ENCODE measurements around the gene ESR1.
A peak's percentile ranks its signal among the peaks of the same experiment; 100 is the strongest.
"Not testable (repeated sequence)": the region's sequence is repeated elsewhere in the genome, so short reads cannot be mapped to it uniquely, and the experiment has no call there.

ESR1 gene

DNA sequence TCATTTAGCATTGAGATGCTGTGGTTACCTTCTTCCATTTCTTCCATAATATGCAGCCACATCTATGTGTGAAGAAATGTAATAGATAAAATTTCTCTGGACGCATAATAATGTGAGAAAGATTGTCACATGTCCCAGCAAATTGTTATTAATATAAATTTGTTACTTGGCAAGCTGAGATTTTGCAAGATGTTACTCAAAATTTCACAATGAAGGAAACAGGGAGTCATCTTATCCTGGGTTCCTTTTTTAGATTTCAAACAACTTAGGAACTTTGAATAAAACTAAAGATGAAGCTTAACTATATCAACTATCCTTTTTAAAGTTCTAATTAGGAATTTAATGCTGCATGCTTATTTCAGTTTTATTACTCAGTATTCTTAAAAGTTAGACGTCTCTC lies 3.6 kb downstream of the ESR1 start:
- FAIRE-seq, result no peak
- no peak for DNase-seq (ENCODE audit: insufficient read length, low spot score)

DNA sequence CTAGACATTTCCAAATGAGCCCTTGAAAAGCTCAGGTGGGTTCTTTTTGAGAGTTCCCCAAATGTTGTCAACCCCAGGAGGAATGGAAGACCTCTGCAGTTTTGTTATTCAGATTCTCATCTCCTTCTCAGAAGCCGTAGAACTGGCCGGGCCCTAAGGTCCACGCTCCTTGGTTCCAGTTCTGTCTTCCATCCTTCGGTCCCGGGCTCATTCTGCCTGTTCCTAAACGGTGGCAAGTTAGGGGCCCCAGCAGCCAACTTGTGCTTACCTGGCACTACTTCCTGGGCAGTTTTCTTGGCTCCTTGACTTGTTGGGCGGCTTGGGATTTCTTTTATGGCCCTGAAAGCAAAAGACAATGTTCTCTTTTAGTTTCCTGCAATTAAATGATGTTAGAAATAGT lies 6.4 kb downstream of the ESR1 start:
- no peak for FAIRE-seq
- DNase-seq (ENCODE audit: insufficient read length, low spot score), result no peak

DNA sequence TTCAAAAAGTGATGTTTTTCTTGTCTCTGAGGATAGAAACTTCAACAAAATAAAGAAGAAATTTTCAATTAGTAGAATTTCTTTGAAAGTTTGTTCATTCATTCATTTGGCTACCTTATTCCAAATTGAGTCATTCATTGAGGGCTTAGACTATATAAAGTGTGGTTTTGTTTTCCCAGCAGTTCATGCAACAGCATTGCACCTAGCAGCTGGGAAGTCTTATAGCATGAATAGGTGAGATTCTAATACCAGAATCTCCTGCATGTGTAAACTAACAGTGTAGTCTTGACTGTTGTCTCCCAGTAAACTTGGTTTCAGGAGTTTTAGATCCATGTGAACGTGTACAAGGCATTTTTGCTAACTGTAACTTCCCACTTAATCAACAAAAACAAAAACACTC lies 7.1 kb downstream of the ESR1 start:
- DNase-seq (ENCODE audit: insufficient read length, low spot score) (no peak), FAIRE-seq (no peak)

DNA sequence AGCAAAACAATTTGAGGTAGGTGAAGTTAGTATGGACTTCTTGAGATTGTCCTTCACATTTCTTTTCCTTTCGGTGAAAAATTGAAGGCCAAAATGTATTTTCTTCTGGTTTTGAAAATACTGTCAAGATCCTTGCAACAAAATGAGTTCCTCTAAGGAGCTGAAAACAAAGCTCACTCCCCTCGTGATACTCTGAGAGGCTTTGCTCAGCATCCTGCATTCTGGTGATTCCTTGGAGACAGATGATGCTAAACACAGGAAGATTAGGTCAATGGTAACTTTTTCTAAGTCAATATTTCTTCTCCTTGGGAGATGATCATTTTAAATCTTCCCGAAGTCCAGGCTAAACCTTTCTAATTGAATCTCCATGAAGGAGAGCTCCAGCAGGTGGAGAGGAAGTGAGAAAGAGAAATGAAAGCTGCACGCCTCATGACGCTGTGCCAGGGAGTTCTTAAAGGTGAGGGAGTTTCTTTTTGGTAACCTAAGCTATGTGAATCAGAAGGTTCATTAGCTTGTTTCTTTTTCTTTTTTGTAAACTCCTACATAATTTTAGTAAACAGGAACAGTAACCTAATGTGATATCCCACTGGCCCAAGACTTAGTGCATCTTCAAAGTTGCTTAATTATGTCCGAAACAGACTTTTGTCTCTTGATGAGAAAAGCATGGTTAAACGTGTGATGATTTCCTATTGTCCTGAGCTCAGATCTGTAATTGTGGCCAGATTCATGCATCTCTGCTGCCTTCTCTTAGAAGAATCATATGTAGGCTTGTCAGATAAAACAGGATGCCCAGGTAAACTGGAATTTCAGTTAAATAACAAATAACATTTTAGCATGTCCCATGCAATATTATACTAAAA lies 15.0 kb downstream of the ESR1 start:
- FAIRE-seq (no peak), DNase-seq (ENCODE audit: insufficient read length, low spot score) (no peak)

DNA sequence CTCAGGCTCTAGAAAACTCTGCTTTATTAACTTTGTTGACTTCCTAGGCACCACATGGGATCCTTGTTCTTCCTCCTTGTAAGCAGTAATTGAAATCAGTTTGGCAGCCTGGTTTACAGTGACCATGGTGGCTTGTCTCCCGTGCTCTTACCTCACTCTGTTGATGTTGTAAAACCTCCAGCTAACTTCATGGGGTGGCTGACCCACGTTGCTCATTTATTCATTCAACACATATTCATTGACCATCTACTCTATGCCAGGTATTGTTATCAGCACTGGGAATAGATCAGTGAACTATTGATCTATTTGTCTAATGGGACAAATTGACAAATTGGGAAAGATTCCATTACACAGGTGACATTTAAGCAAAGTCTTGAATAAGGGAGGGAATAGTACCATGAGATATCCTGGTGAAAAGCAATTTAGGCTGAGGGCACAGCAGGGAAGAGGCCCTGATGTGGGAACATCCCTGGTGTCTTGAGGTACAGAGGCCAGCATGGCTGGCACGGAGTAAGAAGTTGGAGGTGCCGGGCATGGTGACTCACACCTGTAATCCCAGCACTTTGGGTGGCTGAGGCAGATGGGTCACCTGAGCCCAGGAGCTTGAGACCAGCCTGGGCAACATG lies 19.1 kb downstream of the ESR1 start:
- FAIRE-seq, result no peak
- no peak for DNase-seq (ENCODE audit: insufficient read length, low spot score)

DNA sequence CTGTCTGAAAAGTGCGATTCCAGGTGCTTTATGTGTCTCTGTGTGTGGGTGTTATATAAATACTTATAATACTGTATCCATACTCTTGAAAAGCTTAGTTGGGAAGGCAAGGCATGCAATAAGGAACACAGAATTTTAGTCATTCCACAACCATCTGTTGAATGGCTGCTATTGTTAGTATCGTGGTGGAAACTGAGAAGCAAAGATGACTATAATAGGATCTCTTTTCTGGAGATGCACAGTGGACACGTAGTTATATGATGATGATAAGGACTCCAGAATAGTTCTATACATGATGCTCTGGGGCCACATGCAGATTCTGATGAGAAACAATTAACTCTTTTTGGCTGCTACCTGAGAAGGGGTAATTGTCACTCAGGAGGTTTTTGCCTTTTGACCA lies 25.2 kb downstream of the ESR1 start:
- no peak for DNase-seq (ENCODE audit: insufficient read length, low spot score)
- FAIRE-seq, result no peak

DNA sequence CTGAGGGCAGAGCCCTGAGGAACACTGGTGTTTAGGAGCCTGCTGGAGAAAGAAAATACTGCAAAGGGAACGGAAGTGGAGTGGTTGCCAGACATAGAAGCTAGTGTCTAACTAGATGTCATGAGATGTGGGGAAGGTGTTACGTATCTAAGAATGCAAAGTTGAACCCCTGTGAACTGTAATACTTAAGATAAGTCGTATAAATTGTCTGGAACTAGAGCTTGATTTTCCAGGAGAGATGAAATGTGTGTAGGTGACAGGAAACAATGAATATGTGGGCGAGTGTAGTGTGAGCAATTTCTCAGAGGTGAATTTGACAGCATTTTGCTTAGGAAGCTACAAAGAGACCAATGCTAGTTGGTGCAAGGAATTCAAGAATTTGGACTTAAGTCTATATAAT lies 27.9 kb downstream of the ESR1 start:
- FAIRE-seq (no peak), DNase-seq (ENCODE audit: insufficient read length, low spot score) (no peak)

DNA sequence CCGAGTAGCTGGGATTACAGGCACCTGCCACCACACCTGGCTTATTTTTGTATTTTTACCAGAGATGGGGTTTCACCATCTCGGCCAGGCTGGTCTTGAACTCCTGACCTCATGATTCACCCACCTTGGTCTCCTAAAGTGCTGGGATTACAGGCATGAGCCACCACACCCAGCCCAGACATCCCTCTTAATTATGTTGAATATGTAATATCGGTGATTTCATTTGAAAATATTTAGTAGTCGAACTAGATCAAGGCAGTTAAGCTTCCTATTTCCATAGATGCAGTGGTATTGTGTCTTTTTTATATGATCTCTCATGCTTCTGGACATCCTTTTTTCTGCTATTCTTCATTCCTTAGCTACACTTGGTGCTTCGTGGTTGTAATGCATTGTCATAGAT lies 29.7 kb downstream of the ESR1 start:
- DNase-seq (ENCODE audit: insufficient read length, low spot score), result no peak
- FAIRE-seq, result no peak

DNA sequence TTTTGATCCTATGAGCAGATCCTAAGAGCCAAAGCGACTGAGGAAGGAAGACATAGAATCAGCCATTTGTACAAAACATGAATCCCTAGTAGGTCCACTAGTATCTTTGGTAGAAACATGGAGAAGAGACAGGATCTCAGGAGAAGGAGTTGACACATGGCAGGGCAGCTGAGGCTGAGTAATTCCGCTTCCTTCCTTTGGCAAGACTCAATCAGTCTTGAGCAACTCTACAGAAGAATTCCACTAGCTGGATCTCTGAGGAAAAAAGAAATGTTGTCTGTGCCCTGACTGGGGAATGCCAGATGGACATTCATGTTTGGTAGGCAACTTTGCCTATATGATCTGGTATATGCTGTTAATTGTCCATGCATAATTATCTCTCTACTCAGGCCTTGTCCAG lies 35.3 kb downstream of the ESR1 start:
- no peak for DNase-seq (ENCODE audit: insufficient read length, low spot score)

DNA sequence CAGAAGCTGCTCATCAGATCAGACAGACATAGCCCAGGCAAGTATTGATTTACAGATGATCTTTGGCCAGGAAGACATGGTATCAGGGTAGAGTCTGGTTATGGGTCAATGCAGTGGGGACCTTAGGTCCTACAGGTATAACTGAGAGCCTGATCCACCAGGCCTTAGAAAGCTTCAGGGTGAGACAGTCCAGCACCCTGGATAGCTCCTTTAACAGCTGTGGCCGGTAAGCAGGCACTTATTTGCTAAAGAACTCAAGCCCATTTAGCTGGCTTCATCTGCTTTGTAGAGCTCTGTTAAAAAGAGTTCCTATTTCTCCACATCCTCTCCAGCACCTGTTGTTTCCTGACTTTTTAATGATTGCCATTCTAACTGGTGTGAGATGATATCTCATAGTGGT lies 39.6 kb downstream of the ESR1 start:
- FAIRE-seq, result no peak
- DNase-seq (ENCODE audit: insufficient read length, low spot score), result peak; percentile 12

More for the DNA sequence above, 35.3 kb downstream of the ESR1 start:
- FAIRE-seq, result no peak

DNA sequence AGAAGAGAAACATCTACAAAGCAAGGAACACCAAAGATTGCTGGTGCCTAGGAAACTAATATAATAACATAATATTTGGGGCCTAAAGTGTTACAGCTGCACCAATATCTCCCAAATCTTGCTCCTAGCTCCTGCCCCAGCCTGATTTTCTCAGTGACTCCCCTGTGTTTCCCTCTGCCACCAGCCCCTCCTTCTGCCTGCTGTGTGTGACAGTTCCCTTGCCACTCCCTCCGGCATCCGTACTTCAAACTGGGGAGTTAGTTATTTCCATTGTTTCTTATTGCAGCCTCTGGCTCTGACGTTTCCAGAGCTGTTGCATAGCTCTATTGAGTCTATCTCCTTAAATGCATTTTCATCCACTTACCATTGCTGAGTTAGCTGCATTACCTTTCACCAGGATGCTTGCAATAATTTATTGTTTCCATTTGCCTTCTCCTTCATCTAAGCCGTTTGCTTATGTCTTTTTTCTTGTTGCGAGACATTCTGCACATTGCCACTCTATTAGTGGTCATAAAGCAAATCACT lies 43.1 kb downstream of the ESR1 start:
- DNase-seq (ENCODE audit: insufficient read length, low spot score) (no peak), FAIRE-seq (no peak)

DNA sequence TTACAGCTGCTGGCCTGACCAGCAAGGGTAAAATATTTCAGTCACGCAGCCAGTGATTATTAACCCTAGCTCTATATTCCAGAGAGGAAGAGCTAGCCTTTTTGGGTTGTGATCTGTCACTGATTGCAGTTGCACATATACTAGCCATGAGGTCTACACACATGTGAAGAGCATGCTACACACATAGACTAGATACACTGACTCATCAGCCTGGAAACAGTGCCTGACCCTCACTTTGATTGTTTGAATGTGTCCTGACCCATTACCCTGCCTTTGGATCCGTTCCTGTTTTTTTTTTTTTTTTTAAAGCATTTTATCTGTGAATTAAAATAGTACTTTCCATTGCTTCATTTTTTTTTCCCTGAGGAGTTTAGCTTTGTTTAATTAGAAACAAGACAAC lies 50.8 kb downstream of the ESR1 start:
- FAIRE-seq (no peak), DNase-seq (ENCODE audit: insufficient read length, low spot score) (no peak)

DNA sequence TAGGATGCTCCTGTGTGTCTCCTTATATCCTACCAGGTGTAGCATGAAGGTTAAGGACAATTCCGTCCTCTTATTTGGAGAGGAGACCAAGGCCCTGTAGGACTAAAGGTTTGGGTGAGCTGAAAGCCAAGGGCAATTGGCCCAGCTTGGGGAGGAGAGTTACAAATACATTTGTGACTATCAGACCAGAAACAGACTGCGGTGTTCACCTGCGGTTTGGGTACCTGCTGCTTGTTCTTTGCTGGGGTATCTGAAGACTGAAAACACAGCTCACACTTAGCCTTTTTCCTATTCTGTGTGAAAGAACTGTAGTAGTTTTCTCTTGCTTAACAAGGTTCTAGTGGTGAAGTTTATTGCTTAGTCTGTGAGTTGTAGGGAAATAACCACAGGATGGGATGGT lies 55.0 kb downstream of the ESR1 start:
- DNase-seq (ENCODE audit: insufficient read length, low spot score) (no peak), FAIRE-seq (no peak)

DNA sequence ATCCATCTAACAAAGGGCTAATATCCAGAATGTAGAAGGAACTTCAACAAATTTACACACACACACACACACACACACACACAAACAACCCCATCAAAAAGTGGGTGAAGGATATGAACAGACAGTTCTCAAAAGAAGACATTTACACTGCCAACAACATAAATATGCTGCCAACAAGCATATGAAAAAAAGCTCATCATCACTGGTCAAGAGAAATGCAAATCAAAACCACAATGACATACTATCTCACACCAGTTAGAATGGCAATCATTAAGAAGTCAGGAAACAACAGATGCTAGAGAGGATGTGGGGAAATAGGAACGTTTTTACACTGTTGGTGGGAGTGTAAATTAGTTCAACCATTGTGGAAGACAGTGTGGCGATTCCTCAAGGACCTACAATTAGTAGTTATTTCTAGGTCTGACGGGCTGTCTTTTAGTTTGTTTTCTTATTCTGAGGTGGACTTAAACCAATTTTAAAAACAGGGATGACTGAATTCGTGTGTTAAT lies 59.9 kb downstream of the ESR1 start:
- DNase-seq (ENCODE audit: insufficient read length, low spot score); FAIRE-seq: not testable (repeated sequence)

DNA sequence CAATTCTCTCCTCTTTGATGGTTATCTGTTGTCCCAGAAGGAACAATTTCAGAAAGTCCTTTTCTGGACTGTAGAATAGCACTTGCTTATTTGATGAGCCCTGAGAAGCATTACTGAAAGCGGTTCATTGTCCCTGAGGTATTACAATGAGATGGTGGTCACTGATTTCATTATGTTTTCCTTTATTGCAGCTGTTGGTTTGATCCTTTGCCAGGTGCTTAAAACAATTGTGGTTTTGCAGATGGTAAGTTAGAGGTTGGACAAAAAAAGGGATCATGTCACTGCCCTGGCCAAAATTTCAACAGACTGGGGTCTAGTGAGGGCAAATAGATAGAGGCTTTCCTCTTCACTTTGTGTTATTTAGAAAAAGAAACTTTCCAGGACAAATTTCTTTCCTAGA lies 61.9 kb downstream of the ESR1 start:
- no peak for DNase-seq (ENCODE audit: insufficient read length, low spot score)
- no peak for FAIRE-seq

DNA sequence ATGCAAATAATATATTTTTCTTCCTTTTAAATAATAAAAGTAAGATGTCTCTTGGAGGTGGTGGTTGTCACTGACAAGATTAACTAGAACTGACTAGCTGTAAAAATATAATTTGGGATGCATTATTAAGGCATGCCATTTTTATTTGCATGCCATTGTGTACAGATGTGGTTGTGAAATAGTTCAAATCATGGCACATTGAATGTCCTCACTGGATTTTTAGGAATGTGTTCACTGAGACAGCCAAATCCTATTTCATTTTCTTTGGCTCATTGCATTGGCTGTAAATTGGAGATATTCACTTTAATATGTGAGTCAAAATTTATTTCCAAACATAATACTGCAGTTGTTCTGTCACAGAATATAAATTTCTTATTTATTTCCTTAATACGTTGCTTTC lies 62.3 kb downstream of the ESR1 start:
- no peak for DNase-seq (ENCODE audit: insufficient read length, low spot score)
- FAIRE-seq, result no peak

DNA sequence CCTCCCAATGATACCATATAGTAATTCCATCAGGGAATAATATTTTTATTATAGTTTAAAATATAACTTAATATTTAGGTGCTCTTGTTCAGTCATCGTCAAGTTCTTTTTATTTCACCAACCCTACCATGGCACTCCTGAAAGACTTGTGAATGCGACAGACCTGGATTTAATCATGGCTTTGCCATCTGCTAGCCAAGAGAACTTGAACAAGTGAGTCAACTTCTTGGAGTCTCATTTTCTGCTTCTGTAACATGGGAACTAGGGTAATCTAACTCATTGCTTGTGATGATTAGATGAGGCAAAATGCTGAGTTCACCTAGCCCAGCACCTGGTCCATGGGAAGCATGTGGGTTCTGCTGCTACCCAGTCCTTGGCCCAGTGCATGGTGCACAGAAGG lies 62.9 kb downstream of the ESR1 start:
- DNase-seq (ENCODE audit: insufficient read length, low spot score) (no peak), FAIRE-seq (no peak)

DNA sequence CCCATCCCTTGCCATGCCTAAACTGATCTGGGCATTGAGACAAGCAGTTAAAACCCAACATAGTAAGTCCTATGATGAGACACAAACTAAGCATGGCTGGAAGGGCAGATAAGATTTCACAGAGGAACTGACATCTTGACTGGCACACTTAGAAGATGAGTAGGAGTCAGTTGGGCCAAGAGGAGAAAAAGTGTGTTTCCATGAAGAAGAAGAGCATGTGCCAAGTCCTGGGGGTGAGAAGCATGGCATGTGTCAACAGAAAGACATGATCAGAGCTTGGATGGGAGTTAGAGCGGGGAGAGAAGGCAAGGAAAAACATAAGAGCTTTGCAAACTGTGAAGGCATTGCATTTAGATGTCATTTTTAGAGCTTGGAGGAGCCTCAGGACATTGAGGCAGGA lies 68.0 kb downstream of the ESR1 start:
- FAIRE-seq, result no peak
- no peak for DNase-seq (ENCODE audit: insufficient read length, low spot score)

DNA sequence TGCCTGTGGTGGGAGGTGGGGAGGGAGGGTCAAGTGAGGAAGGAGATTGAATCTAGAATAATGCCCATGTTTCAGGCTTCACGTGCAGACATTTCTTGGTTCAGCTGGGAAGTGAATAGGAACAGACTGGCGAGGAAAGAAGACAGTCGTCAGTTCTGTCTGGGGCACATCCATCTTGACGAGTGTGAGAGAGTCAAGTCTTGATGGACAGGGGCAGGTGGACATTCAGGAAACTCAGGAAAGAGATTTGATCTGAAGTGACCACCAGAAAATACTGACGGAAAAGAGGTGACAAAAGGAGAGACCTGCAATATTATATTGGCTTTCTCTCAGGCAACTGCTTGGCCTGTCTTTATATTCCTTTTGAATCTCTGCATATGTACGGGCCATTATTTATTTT lies 68.6 kb downstream of the ESR1 start:
- DNase-seq (ENCODE audit: insufficient read length, low spot score), result no peak
- FAIRE-seq, result no peak

DNA sequence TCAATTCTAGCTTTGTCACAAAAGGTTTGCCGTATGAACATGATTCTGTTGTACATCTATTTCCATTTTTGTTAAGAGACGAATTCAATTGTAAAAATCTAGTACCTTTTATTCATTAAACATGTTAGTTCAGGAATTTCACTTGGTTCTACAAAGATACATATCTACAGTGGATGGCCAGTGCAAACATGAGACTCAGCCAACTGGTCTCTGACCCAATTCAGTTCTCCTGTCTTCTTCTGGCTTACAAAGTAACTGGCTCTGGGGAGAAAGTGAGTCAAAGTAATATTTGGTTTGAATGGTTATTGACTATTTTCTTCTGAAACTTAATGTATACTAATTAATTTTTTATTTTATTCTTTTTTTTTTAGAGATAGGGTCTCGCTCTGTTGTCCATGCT lies 70.0 kb downstream of the ESR1 start:
- DNase-seq (ENCODE audit: insufficient read length, low spot score) (no peak), FAIRE-seq (no peak)

DNA sequence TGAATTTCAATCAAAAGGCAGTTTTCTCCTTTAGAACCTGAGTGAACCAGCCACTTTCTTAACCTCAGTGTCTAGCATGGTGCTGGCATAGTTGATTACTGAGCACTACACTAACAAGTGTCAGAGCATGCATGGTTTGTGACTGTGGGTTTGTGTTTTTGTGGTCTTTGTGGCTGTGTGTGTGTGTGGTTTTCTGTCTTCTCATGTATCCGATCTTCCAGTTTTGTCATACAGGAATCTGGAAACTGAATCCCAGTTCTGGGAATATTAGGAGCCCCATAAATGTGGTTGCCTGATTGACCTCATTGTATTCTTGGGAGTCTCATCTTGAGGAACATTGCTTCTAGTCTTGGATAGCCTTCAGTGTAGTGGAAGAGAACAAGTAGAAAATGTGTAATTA lies 73.7 kb downstream of the ESR1 start:
- DNase-seq (ENCODE audit: insufficient read length, low spot score) (no peak), FAIRE-seq (no peak)

DNA sequence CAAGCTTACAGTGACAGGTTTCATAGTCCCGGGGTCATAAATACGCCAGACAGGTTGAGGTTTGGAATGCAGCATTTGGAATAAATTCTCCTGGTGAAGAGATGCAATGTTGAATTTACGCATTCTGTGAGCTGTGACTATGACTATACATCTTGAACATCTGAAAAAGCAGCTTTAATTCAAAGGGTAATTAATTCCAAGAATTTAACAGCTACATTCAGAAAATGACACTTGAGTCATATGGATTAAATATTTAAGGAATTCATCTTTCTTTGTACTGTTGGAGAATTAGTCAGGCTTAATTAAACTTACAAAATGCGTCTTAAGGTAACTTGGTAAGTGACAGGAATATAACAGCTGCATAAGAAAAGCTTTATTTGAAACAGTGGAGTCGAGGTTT lies 74.7 kb downstream of the ESR1 start:
- no peak for DNase-seq (ENCODE audit: insufficient read length, low spot score)
- no peak for FAIRE-seq
